Brain microvascular endothelial cell (primary cell): ENCODE data around the gene TMEM271.

Experiments
- DNase-seq: peaks from one replicate; pipeline ENCODE4 v3.0.0-alpha.2; 2020
- H3K27ac ChIP-seq: fragments of 250-450 bp; sonication (Bioruptor Pico); 2 replicates; pipeline ENCODE4 v1.5.1; 2020; ENCODE audit warnings: mild to moderate bottlenecking, moderate library complexity
- H3K27me3 ChIP-seq: fragments of 250-450 bp; sonication (Bioruptor Pico); replicated peaks from 2 replicates; pipeline ENCODE4 v1.5.1; 2020; ENCODE audit warnings: mild to moderate bottlenecking
- H3K36me3 ChIP-seq: fragments of 250-450 bp; sonication (Bioruptor Pico); replicated peaks from 2 replicates; pipeline ENCODE4 v1.5.1; 2020; ENCODE audit warnings: mild to moderate bottlenecking
- H3K4me3 ChIP-seq: 2 replicates; pipeline ENCODE4 v1.5.1; 2011; ENCODE audit warnings: low read depth, mild to moderate bottlenecking, control low read depth, low read length, moderate library complexity
- CTCF ChIP-seq: IDR thresholded peaks from 2 replicates; pipeline ENCODE4 v1.5.1; 2011; ENCODE audit warnings: low read depth, mild to moderate bottlenecking, moderate library complexity, low read length, control low read depth, inconsistent platforms; ENCODE audit errors: missing control alignments
- in situ Hi-C: cut with HindIII; loops from 2 replicates; pipeline ENCODE4 v1.10.0; 2017; ENCODE audit warnings: low sequenced_read_pairs, low pct_ligation_motif_present

The TMEM271 gene

GRCh38 chr4:548976-549375 lies 27.1 kb downstream of the TMEM271 start:
- no peaks in the 10 kb centered on the region for H3K36me3 ChIP-seq
- H3K27ac ChIP-seq, result no peak overlapping the region
- in situ Hi-C loops, result no loop called here
- H3K4me3 ChIP-seq, result no peak overlapping the region
- TF ChIP-seq CTCF, result no peak
- H3K27me3 ChIP-seq, result no peaks in the 10 kb centered on the region
- no peak for DNase-seq

GRCh38 chr4:545612-546011 lies 30.5 kb downstream of the TMEM271 start:
- DNase-seq, result no peak
- Histone ChIP-seq H3K4me3 (no peak overlapping the region), H3K27ac (no peak overlapping the region), H3K36me3 (no peaks in the 10 kb centered on the region), H3K27me3 (no peaks in the 10 kb centered on the region)
- in situ Hi-C loops, result no loop called here
- TF ChIP-seq CTCF, result no peak

GRCh38 chr4:544386-545105 lies 31.5 kb downstream of the TMEM271 start:
- Histone ChIP-seq H3K27ac (no peak overlapping the region), H3K27me3 (no peaks in the 10 kb centered on the region), H3K4me3 (no peak overlapping the region), H3K36me3 (no peaks in the 10 kb centered on the region)
- no peak for DNase-seq
- no peak for TF ChIP-seq CTCF
- in situ Hi-C loops, result no loop called here

- TF ChIP-seq CTCF, result no peak
- in situ Hi-C loops, result no loop called here
These were observed 34.8 kb downstream of the TMEM271 start for GRCh38 chr4:541271-541670.

GRCh38 chr4:538542-539142 lies 37.5 kb downstream of the TMEM271 start:
- H3K27me3 ChIP-seq, result no peaks in the 10 kb centered on the region
- peaks cover 21% of the 10 kb centered on the region for H3K36me3 ChIP-seq
- no peak overlapping the region for H3K4me3 ChIP-seq
- no peak overlapping the region for H3K27ac ChIP-seq
- no peak for DNase-seq
- in situ Hi-C loops, result no loop called here
- no peak for TF ChIP-seq CTCF

More at GRCh38 chr4:541271-541670, 34.8 kb downstream of the TMEM271 start:
- H3K27me3 ChIP-seq, result no peaks in the 10 kb centered on the region
- H3K4me3 ChIP-seq, result no peak overlapping the region
- H3K36me3 ChIP-seq, result peaks cover 9% of the 10 kb centered on the region
- H3K27ac ChIP-seq, result no peak overlapping the region
- no peak for DNase-seq
